HCT116 (cell line): ENCODE data around the gene NUP43.

ENCODE experiments used
- CEBPB ChIP-seq: IDR thresholded peaks from 2 replicates; pipeline ENCODE4 v1.6.1; 2012; ENCODE audit warnings: low read depth
- EGR1 ChIP-seq: IDR thresholded peaks from 2 replicates; pipeline ENCODE4 v1.6.1; 2012; ENCODE audit warnings: low read depth
- EZH2 ChIP-seq: fragments of 200-600 bp; sonication (generic); IDR thresholded peaks from 2 replicates; pipeline ENCODE4 v1.6.1; 2017; ENCODE audit warnings: antibody characterized with exemption, mixed run types
- EZH2phosphoT487 ChIP-seq: fragments of 200-600 bp; IDR thresholded peaks from 2 replicates; pipeline ENCODE4 v1.6.1; 2018; ENCODE audit warnings: antibody characterized with exemption, borderline replicate concordance
- JUND ChIP-seq: IDR thresholded peaks from 2 replicates; pipeline ENCODE4 v1.6.1; 2012
- POLR2A ChIP-seq: IDR thresholded peaks from 2 replicates; pipeline ENCODE4 v1.7.0; 2011; ENCODE audit warnings: borderline replicate concordance; ENCODE audit not compliant: insufficient read depth, insufficient read length; ENCODE audit errors: extremely low read depth
- POLR2AphosphoS5 ChIP-seq: IDR thresholded peaks from 2 replicates; pipeline ENCODE4 v1.6.1; 2011; ENCODE audit warnings: mild to moderate bottlenecking, low read depth, low read length, moderate library complexity
- RAD21 ChIP-seq: IDR thresholded peaks from 2 replicates; pipeline ENCODE4 v1.6.1; 2012; ENCODE audit warnings: low read depth, mild to moderate bottlenecking
- SIN3A ChIP-seq: IDR thresholded peaks from 2 replicates; pipeline ENCODE4 v1.6.1; 2012; ENCODE audit warnings: low read depth
- SRF ChIP-seq: IDR thresholded peaks from 2 replicates; pipeline ENCODE4 v1.6.1; 2012; ENCODE audit warnings: low read depth
- TF ChIP-seq, protein P1 (sequence below), 3 experiments: fragments of 200-600 bp in 1 of 3; sonication (generic) in 1 of 3; IDR thresholded peaks in 2 of 3; conservative IDR thresholded peaks in 1 of 3; 2 replicates each; pipeline ENCODE4 v1.5.1; 2012 to 2017; ENCODE audit warnings: low read depth in 2 of 3, low read length in 2 of 3, antibody characterized with exemption in 1 of 3, borderline replicate concordance in 1 of 3, control low read depth in 1 of 3, mild to moderate bottlenecking in 1 of 3, mixed read lengths in 1 of 3, mixed run types in 1 of 3, moderate library complexity in 1 of 3; ENCODE audit not compliant: insufficient read depth in 1 of 3

DNA sequence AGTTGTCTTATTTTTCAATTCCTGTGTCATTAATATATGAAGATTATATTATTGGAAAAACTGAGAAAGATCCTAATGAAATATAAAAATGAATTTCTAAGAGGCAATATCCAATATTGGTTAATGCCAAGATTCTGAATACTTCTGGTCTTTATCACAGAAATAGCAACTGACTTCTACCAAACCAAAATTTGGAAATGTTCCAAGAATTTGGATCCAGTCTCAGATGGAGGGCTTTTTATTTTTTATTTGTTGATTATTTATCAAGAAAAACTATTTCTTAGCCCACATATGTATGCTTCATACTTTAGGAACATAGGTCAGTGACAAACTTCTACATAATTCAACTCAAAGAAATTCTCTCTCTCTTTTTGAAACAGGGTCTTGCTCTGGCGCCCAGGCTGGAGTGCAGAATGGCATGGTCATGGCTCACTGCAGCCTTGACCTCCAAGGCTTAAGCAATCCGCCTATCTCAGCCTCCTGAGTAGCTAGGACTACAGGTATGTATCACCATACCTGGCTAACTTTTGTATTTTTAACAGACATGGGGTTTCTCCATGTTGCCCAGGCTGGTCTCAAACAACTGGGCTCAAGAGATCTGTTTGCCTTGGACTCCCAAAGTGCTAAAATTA is 13.1 kb downstream of the NUP43 start:
- TF ChIP-seq, protein P1, sequence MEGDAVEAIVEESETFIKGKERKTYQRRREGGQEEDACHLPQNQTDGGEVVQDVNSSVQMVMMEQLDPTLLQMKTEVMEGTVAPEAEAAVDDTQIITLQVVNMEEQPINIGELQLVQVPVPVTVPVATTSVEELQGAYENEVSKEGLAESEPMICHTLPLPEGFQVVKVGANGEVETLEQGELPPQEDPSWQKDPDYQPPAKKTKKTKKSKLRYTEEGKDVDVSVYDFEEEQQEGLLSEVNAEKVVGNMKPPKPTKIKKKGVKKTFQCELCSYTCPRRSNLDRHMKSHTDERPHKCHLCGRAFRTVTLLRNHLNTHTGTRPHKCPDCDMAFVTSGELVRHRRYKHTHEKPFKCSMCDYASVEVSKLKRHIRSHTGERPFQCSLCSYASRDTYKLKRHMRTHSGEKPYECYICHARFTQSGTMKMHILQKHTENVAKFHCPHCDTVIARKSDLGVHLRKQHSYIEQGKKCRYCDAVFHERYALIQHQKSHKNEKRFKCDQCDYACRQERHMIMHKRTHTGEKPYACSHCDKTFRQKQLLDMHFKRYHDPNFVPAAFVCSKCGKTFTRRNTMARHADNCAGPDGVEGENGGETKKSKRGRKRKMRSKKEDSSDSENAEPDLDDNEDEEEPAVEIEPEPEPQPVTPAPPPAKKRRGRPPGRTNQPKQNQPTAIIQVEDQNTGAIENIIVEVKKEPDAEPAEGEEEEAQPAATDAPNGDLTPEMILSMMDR (IDR thresholded peaks at IDR 0.05 in 2 of 3, conservative IDR thresholded peaks at IDR 0.05 in 1 of 3; ENCODE audit: borderline replicate concordance in 1 of 3, insufficient read depth in 1 of 3, low read depth in 2 of 3, low read length in 2 of 3) = no peak
- no peak for TF ChIP-seq POLR2A
- no peak for TF ChIP-seq SRF
- no peak for TF ChIP-seq EZH2
- no peak for TF ChIP-seq JUND
- no peak for TF ChIP-seq EGR1
- no peak for TF ChIP-seq RAD21
- TF ChIP-seq SIN3A = no peak
- no peak for TF ChIP-seq CEBPB
- TF ChIP-seq EZH2phosphoT487 = no peak
- no peak for TF ChIP-seq POLR2AphosphoS5
